Hepatocyte (in vitro differentiated cells): ENCODE data around the gene AKTIP.

Experiments
- EZH2 ChIP-seq: fragments of 200-600 bp; sonication (generic); IDR thresholded peaks from 2 replicates; pipeline ENCODE4 v1.6.1; 2016; ENCODE audit warnings: antibody characterized with exemption, mild to moderate bottlenecking, borderline replicate concordance
- TF ChIP-seq, protein P1 (sequence below): fragments of 200-600 bp; sonication (generic); IDR thresholded peaks from 2 replicates; pipeline ENCODE4 v1.5.1; 2016; ENCODE audit warnings: antibody characterized with exemption, mild to moderate bottlenecking; ENCODE audit not compliant: poor library complexity

DNA sequence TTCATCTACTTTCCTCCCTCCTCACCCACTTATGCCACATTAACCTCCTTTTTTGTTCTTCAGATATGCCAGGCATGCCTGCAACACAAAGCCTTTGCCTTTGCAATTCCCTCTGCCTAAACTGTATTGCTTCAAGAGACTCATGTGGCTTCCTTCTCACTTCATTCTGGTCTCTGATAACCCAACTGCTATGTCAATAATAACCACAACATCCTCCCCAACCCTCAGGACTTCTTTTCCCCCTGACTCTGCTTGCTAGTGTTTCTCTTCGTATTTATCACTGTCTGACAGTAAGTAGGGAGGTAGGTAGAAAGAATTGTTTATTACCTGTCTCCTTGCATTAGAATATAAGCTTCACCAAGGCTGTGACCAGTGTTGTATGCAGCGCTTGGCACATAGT is 46.4 kb downstream of the AKTIP start:
- TF ChIP-seq, protein P1, sequence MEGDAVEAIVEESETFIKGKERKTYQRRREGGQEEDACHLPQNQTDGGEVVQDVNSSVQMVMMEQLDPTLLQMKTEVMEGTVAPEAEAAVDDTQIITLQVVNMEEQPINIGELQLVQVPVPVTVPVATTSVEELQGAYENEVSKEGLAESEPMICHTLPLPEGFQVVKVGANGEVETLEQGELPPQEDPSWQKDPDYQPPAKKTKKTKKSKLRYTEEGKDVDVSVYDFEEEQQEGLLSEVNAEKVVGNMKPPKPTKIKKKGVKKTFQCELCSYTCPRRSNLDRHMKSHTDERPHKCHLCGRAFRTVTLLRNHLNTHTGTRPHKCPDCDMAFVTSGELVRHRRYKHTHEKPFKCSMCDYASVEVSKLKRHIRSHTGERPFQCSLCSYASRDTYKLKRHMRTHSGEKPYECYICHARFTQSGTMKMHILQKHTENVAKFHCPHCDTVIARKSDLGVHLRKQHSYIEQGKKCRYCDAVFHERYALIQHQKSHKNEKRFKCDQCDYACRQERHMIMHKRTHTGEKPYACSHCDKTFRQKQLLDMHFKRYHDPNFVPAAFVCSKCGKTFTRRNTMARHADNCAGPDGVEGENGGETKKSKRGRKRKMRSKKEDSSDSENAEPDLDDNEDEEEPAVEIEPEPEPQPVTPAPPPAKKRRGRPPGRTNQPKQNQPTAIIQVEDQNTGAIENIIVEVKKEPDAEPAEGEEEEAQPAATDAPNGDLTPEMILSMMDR, result no peak
- TF ChIP-seq EZH2, result no peak
